CD4-positive, alpha-beta T cell treated with Interleukin-12 subunit alpha and Interleukin-12 subunit beta, for 1 hour (primary cell): Measurements from ENCODE around the gene WWOX.

ENCODE experiments used
- DNase-seq: peaks from one replicate; pipeline ENCODE4 v3.0.0-alpha.2; 2020

The WWOX gene

DNA sequence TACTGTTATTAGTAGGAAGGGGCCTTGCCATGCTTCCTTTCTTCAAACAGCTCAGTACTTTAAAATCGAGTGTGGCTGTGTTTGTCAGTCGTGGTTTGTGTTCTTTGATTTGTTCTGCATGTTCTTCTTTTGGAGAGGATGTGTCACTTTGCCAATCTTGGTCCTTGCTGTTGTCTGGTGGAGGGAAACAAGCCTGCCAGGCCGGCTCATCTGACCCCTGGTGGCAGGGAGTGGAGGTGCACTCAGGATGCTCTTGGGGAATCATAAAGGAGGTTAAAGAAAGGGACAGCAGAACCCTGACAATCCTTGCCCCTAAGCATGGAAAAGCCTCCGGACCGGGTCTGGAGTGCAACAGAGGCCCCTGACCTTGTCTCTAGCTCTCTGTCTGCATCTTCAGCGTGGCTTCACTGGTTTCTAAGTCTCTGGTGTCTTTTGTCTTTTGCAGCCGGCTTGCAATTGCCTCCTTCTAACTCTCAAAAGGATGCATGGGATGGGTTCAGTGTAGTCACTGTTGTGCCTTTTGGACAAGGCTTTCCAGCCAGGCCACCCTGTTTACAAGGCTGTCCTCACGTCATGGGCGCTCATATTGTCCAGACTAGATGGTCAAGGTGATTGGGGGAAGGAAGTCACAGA is 135.8 kb downstream of the WWOX start:
- DNase-seq, result peak; percentile 61

DNA sequence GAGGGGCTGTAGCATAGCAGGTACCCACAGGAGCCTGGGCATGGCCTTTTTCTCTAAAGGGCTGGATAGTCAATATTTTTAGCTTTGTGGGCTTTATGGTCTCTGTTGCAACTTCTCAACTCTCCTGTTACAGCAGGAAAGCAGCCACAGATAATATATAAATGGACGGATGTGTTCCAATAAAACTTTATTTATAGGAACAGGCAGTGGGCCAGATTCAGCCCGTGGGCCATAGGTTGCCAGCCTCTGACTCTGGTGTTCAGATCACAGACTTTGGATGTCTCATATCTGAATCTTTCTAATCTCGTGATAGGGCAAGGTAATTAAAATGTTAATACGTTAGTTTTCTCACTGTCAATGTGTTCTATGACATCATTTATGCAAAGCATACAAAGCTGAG is 136.4 kb downstream of the WWOX start:
- no peak for DNase-seq

DNA sequence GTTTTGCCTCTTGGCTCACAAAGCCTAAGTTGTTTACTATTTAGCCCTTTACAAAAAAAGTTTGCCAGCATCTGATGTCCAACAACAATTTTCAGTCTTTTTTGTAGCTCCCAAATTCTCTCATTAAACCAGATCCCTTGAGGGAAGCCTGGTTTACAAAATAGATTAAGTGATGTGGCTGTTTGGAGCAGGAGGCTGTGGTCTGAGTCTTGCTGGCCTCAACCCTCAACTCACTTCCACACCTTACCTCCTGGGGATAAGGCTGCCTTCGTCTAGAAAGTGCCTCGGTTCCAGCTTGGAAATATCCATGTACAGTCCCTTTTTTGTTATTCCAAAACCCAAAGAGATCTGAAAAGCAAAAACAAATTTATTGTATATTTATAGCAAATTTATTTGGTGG is 138.4 kb downstream of the WWOX start:
- DNase-seq, result no peak

DNA sequence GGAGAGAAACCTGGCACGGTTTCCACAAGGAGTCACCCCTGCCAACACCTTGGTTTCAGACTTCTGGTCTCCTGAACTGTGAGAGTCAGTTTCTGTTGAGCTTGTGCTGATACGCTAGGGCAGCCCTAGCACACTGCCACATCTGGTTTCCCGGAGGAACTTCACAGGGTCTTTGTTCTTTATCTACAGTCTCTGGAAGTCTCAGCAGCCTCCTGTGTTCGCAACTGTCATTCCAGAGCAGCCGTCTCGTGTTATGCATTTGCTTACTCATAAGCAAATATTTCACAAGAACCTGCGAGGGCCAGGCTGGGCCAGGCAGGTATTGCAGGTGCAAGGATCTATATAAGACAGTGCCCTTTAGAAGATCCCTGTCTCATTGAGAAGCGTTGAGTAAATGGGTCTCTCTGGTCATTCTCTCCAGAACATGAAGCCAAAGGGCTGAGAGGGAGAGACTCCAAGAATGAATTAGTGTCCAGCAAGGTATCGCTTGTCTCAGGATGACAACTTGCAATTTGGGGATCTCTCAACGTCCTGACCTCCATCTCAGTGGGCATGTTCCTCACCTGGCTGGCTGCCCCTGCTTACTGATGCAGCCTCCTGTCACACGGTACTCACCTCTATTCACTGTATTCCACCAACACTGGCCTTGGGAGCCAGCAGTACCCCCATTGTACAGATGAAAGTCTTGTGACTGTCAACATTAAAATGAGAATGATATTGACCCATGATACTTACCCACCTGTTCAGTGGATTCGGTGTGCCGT is 141.2 kb downstream of the WWOX start:
- no peak for DNase-seq

DNA sequence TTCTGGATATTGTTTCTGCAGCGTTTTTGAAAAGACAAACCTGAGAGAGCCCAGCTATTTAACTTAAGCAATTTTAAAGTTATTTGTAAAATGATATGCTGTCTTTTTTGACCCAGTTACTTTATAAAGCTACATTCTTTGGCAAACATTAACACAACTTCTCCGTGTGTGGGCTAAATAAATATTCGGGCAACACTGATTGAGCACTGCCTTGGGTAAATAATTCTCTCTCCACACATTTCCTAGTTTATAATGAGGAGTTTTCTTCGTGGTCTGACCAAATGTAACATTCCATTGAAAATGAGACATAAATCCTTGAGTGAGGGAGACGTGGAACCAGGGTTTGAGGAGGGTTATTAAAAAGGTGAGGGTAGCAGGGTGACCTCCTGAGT is 142.8 kb downstream of the WWOX start:
- DNase-seq, result no peak

DNA sequence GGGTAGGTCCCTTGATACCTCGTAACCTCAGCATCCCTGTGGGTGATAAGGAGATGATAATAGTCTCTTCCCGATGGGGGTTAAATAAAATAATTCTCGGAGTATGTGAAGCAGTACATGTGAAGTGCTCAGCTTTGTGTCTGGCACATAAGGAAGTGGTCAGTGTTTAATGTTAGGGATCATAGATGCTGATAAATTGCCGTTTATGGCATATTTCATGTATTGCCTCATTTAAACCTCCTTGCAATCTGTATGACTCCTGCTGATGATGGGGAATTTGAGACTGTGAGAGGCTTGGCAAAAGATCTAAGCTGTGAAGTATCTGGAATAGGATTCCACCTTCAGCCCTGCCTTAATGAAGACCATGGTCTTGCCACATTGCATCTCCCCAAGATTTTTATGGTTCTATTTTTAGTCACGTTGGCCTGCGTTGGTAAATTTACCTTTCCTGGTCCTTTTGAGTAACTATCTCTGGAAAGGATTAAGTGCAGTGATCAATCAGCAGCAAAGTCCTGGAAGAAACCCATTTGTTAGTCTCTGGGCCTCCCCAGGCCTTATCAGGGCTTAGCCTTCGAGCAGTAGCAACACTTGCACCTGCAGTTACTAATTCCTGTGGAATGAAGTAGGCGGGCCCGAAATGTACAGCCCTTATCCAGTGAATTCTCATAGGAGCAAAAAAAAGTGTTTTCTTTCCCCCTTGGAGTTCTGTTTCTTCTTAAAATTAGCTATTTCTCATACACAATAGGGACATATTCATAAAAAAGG is 144.9 kb downstream of the WWOX start:
- DNase-seq, result no peak

DNA sequence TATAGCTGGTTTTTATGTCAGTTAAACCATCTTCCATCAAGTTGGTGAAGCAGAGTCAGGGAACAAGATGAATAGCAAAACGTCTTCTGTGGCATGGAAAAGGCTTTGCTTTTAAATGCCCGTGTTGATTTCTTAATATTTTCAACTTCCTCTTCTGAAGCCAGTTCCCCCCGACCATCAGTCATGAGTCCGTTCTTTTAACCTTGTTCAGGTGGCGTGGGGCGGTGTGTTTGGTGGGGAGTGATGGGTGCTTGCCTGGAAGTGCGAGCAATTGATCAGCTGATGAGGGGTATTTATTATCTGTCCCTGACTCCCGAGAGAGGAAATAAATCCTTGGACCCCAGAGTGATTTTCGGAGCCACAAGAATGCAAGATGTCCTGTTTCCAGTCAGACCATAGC is 147.1 kb downstream of the WWOX start:
- no peak for DNase-seq

DNA sequence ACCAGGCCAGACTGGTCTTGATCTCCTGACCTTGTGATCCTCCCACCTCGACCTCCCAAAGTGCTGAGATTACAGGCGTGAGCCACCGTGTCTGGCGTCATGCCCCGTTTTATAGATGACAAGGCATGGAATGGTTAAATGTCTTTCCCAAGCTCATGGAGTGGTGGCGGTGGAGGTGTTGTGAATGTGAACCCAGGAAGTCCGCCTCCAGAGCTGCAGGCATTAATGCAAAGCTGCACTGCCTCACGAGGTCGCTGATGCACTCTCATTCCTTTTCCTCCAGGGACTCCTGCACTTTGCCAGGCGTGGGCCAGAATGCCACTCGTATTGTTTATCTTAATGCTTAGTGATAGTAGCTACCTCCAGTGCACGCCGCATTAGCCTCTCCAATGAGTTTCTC is 149.6 kb downstream of the WWOX start:
- no peak for DNase-seq

DNA sequence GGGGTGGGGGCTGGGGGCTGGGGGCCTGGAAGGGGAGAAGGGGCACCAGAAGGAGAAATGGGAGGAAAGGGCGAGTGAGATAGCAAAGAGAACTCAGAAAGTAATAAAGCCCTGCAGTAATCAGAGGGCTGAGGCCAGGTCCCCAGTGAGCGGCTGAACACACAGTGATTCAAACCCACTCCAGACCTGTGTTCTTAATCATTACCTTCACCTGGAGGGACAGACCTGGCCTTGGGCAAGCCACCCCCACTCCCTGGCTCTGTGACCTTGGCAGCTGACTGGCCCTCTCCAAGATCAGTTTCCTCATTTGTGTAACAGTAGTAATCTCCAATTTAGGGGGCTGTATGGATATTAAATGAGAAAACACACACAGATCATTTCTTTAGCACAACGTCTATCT is 150.4 kb downstream of the WWOX start:
- DNase-seq, result no peak

DNA sequence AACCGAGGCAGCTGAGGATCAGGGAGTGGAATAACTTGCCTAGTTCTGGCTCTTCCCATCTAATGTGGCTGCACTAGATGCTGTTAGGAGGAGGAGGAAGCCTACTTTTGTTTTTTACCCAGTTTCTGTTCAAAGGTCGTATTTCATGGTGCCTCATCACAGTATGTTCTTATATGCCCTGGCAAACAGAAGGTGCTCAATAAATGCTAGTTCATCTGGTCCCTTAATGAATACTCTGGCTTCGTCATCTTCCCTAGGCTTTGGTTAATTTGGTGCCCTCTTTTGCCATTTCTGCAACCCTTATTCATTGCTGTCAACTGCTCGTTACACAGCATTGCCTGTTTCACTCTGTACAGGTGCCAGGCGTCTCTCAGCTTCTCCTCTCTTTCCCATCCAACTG is 151.7 kb downstream of the WWOX start:
- no peak for DNase-seq

DNA sequence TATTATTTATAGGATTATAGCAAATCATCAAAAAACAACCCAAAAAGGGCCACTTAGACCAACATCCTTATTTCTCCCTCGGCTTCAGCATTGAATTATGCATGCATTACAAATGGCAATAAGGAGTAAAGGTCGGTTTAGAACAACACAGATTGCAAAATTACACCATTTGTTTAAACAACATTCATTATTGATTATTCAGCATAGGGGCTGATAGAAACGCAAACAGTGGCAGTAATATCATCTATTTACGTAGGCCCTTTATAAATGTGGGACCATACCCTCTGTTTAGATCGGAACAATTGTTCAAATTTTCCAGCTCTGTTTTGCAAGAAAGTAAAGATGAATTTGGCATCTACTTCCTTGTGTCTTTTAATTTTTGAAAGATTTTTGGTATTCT is 153.3 kb downstream of the WWOX start:
- no peak for DNase-seq

DNA sequence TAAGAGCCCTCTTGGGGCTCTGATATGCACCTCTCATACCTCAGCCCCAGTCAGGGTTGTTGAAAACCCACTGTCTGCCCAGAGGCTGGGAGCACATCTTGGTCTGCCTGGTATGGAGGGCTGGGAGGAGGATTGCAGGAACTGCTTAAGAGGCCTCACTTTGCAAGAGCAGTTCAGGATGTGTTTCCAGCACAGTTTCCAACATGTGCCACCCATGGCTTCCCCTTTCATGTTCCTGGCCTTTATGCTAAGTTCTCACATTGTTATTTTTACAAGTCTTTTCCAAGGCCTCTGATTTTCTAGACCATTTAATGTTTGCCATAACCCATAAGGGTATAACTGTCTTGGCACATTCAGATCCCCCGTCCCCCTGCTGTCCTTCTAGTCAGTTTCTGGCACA is 155.4 kb downstream of the WWOX start:
- no peak for DNase-seq

DNA sequence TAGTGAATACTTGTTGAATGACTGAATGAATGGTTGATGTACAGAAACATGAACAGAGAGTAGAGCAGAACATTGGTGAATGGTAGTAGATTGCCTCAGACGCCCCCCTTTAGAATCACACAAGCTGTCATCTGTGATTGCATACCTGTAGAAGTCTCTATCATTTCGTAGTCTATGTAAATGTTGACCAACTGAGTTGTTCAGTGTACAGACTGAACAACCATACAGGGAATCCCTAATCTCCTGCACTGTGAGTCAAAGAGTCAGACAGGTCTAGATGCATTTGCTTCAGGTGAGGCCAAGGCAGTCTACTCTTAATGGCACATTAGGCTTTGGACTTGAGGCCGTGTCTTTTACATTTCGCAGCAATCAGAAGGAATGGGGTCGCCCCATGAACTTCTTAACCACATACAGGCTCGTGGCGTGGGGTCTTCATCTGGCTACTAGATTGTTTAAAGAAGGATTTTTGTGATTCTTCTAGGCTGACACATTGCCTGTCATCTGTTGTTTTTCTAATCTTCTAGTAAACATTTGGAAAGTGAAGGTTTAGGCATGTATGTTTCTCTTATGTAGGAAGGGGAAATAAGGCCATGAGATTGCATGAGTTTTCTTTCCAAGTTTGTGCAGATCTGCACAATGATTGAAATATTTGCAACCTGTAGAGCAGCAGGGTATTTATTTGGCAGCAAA is 157.4 kb downstream of the WWOX start:
- no peak for DNase-seq

DNA sequence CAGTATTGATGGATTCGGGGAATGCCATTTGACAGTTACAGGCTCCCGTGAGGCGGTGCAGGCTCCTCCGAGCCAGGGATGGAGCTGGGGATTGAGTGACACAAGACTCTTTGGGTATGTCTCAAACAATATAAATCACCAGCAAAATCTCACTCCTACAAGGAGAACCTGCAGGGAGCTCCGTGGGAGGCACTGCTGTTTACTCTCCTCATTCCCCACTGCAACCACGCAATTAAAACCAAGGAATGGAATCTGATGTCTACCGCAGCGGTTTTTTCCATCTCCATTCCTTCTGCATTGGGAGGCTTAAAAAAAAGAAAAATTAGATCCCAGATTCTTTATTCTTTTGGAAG is 157.9 kb downstream of the WWOX start:
- no peak for DNase-seq

DNA sequence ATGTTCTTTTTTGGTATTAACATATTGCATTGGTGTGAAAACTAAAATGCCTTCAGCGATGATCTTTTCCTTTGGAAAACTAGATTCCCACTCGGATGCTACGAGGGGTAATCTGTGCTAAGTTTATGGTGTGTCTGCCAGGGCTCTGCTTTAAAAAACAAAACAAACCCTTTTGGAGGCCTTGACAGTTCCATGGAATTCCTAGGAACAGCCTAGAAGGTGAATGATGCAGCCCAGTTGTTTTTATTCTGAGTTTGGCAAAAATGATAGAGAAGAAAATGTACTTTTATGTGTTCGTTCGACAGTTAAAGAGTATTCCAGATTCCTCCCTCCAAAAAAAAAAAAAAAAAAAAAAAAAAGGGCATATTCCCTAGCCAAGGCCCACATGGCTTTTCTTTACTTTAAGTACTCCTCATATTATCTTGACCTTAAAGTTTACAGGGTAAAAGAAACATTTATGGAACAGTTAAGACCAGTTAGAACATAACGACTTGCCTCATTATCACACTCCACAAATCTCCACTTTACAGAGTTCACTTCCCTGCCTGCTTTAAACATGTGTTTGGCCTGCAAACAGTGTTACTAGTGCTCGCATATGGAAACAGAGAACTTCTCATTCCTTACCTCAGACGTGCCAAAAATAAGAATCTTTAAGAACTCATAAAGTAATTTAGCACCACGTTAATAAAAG is 159.1 kb downstream of the WWOX start:
- no peak for DNase-seq

DNA sequence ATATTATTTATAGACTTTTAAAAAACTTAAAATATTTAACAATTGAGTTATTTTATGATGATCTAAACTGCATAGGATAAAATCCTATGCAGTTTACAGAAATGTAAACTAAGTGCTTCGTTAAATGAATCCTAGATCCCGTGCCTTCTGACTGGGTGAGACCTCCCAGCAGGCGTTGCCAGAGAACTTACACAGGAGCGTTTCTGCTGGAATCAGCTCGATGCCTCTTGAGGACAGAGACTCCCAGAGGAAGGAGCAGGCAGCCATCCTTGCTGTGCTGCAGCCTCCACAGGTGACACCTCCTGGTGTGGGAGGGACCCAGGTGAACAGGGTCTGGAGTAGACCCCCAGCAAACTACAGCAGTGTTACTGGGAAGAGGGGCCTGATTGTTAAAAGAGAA is 160.4 kb downstream of the WWOX start:
- no peak for DNase-seq

DNA sequence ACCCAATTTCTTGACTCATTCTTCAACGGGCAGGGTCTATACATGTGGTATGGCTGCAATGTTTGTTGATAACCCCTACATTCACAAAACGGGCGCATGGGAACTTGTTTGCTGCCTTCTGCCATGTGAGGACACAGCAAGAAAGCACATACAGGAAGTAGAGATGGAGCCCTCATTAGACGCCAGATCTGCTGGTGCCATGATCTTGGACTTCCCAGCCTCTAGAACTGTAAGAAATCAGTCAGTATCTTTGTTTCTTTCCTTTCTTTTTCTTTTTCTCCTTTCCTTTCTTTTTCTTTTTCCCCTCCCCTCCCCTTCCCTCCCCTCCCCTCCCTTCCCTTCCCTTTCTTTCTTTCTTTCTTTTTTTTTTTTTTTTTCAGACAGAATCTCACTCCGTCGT is 165.2 kb downstream of the WWOX start:
- no peak for DNase-seq

DNA sequence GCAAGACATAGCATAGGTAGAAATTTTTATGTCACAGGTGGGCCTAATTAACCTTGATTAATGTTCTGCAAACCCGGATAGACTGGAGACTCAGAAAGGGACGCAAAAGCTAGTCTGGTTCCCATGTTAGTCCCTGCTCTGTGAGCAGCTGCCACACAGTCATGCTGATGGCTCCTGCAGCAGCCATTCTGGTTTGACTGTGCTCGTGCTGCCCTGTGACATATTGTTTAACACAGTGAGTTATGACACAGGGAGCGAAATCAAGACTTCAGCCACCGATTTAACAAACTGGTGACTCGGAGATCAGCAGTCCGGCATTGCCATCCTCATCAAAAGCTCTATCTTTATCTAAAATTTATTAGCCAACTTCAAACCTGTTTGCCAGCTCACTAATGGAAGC is 169.8 kb downstream of the WWOX start:
- no peak for DNase-seq

DNA sequence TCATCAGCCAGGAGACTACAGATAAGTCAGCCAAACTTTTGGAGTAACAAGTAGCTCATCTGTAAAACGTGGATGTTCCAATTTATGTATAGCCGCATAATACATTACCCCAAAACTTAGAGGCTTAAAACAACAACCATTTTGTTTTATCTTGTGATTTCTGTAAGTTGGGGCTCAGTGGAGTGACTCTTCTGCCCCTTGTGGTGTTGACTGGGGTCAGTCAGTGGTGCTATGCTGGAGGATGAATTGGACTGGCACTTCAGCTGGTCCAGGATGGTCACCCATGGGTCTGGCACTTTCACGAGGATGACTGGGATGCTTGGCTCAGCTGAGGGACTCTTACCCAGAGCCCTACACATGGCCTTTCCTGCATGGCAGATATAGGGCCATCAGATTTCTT is 172.5 kb downstream of the WWOX start:
- no peak for DNase-seq

DNA sequence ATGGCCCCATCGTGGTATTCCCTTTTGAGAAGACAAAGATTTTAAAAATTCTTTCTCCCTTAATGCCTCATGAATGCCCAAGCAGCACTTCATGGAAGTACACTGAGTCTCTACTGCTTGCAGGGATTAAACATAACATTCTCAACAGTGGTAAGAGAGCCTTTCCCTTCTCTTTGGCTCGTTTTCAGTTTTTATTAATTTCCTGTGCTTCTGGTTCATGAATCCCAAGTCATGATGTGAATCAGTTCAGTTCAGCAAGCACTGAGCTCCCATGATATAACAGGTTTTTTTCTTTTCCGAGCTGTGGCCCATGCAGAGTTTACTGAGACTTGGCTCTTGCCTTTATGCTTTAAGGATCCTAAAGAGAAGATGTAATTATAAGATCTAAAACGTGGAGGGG is 175.3 kb downstream of the WWOX start:
- no peak for DNase-seq

DNA sequence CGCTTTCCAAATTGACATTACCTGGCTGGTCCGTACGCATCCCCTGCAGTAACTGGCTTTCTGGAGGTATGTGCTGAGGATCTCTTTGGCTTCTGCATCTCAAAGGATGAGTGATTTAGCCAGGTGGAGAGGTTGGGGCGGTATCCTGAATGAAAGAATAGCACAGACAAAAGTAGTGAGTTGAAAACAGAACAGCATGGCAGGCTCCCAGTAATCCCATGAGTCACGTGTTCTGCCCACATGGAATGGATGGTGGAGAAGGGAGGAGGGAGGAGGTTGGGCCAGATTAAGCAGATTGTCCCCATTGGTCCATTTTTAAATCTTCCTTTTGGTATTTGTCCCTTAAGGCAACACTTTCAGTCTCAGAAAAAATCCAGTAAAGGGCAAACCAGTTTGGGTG is 176.0 kb downstream of the WWOX start:
- DNase-seq, result no peak

DNA sequence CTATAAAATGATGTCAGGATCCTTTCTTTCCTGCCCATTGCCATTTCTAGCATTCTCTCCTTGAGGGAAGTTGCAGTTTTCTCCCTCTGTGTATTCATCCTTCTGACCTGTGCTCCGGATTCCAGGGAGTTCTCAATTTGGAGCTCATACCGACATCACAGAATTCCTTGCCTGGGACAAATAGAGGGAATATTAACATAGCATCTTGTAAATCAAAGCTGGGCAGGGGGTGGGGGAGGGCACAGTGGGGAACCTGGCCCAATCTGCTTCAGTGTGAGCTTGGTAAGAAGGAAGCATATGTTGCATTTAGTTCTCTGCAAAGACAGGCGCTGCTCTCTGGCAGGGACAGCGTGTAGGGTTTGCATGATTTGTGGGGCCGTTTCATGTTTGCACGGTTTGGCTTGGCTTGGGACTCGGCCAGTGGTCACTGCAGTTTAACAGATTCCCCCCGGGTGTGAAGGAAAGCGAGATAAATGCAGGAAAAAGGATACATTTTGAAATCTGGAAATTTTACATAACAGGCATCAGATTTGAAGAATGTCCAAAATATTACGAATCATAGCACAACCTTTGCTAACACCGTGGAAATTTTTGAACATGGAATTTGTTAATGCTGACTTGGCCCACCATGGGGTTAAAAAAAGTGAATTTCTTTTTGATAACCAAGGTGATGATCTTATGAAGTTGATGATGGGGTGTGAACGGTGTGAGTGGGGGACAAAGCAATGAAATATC is 178.0 kb downstream of the WWOX start:
- no peak for DNase-seq
